Colonic mucosa (tissue), 4 donors: ENCODE results near the gene BNIP5. TPM values are rescaled to one million over a fixed set of nuclear protein-coding genes. Genes with fewer than 3 reads are reported as not detected.
A peak's percentile ranks its signal among the peaks of the same experiment; 100 is the strongest.

Experiments
- DNase-seq: peaks from one replicate; pipeline ENCODE4 v3.0.0-alpha.2; 2020
- H3K27ac ChIP-seq: fragments of 200-600 bp; one replicate; pipeline ENCODE4 v1.8.0; 2021
- H3K27me3 ChIP-seq: fragments of 200-600 bp; one replicate; pipeline ENCODE4 v1.8.0; 2021
- H3K36me3 ChIP-seq: fragments of 200-600 bp; one replicate; pipeline ENCODE4 v1.8.0; 2021
- H3K4me1 ChIP-seq: fragments of 200-600 bp; one replicate; pipeline ENCODE4 v1.8.0; 2021; ENCODE audit warnings: mild to moderate bottlenecking
- H3K4me3 ChIP-seq: fragments of 200-600 bp; one replicate; pipeline ENCODE4 v1.8.0; 2021
- H3K9ac ChIP-seq, 2 donors: one replicate each; pipeline ENCODE4 v1.7.0; 2013; ENCODE audit warnings: control low read depth in 2 of 2, low read depth in 2 of 2, low read length in 2 of 2
- H3K9me3 ChIP-seq: fragments of 200-600 bp; one replicate; pipeline ENCODE4 v1.8.0; 2021
- intact Hi-C: fragments of 100-400 bp; cut with DNase I; formaldehyde crosslinking; loops from one replicate; pipeline ENCODE4 v1.14.1; 2022
- total RNA-seq, 2 donors: library from RNA; stranded (reverse); fragmentation: NEBNext Ultra II Directional in 1 of 2; extraction: Animal tissue kit (Norgen Biotek cat#: 25700) in 1 of 2; gene quantifications; one replicate each; pipeline ENCODE4 v1.2.1, GENCODE V29; 2021
- TF ChIP-seq, protein P1 (sequence below): fragments of 200-600 bp; IDR thresholded peaks from one replicate; pipeline ENCODE4 v1.8.0; 2022; ENCODE audit warnings: antibody characterized with exemption, mild to moderate bottlenecking
- donor health status: healthy.
- donor health status: DM: no; HTN: no; CAD: no.
- donor health status: DM: no; HTN: no; CAD: no.

Gene BNIP5
- total RNA-seq, 2 donors from 2014 or later, result 4.7 to 7.8 TPM

DNA sequence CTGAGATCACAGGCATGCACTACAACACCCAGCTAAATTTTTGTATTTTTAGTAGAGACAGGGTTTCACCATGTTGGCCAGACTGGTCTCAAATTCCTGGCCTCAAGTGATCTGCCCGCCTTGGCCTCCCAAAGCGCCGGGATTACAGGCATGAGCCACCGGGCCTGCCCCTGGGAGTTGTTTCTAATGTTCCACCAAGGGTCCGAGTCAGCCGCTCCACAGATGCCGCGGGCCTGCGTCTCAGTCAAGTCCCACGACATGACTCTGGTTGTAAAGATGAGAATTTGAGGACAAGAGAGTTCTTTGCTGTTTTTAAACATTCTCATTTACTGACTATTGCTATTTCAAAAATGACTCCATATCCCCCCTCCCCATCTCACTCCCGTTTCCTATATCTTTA is 30.8 kb downstream of the BNIP5 start:
- H3K4me1 ChIP-seq, result no peaks in the 10 kb centered on the region
- no peak overlapping the region for H3K4me3 ChIP-seq
- intact Hi-C loops, result loop anchor here (10.0 kb wide), 1 partner anchor 181 kb away; no protein-coding TSS in a partner anchor
- H3K36me3 ChIP-seq, result no peaks in the 10 kb centered on the region
- no peak overlapping the region for H3K9ac ChIP-seq
- H3K9me3 ChIP-seq, result no peaks in the 10 kb centered on the region
- H3K27me3 ChIP-seq, result no peaks in the 10 kb centered on the region
- TF ChIP-seq, protein P1, sequence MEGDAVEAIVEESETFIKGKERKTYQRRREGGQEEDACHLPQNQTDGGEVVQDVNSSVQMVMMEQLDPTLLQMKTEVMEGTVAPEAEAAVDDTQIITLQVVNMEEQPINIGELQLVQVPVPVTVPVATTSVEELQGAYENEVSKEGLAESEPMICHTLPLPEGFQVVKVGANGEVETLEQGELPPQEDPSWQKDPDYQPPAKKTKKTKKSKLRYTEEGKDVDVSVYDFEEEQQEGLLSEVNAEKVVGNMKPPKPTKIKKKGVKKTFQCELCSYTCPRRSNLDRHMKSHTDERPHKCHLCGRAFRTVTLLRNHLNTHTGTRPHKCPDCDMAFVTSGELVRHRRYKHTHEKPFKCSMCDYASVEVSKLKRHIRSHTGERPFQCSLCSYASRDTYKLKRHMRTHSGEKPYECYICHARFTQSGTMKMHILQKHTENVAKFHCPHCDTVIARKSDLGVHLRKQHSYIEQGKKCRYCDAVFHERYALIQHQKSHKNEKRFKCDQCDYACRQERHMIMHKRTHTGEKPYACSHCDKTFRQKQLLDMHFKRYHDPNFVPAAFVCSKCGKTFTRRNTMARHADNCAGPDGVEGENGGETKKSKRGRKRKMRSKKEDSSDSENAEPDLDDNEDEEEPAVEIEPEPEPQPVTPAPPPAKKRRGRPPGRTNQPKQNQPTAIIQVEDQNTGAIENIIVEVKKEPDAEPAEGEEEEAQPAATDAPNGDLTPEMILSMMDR, result no peak
- DNase-seq, result no peak
- no peak overlapping the region for H3K27ac ChIP-seq

DNA sequence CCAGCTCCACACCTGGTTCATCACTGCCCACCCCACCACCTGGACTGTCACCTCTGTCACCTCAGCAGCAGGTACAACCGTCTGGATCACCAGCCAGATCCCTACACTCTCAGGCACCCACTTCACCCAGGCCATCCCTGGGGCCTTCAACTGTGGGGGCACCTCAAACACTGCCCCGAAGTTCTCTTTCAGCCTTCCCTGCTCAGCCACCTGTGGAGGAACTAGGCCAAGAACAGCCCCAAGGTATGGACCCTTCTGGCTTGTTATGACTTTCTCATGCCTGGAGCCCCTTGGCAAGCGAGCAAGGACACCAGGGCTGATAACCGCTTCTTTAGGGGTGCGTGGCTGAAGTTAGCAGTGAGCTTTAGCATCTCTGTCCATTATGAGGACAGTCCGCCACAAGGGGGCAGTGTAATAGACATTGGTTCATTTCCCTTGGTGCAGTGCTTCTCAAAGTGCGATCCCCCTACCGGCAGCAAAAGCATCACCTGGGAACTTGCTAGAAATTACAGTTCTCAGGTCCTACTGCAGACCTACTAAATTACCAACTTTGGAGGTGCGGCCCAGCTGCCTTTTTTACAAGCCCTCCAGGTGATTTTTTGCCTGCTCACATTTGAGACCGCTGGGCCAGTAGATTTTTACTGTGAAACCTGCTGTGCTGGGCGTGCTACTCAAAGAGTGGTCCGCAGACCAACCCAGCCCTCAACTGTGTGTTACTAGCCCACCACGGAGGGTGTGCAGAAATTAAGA is 34.3 kb downstream of the BNIP5 start:
- intact Hi-C loops, result loop anchor here (5.0 to 10.0 kb wide), 2 partner anchors 55 to 178 kb away; no protein-coding TSS in a partner anchor
- no peak overlapping the region for H3K27ac ChIP-seq
- no peaks in the 10 kb centered on the region for H3K4me1 ChIP-seq
- TF ChIP-seq, protein P1, result peak; percentile 94
- no peaks in the 10 kb centered on the region for H3K36me3 ChIP-seq
- no peaks in the 10 kb centered on the region for H3K9me3 ChIP-seq
- H3K4me3 ChIP-seq, result no peak overlapping the region
- no peaks in the 10 kb centered on the region for H3K27me3 ChIP-seq
- H3K9ac ChIP-seq, result no peak overlapping the region
- peak; percentile 96 for DNase-seq

DNA sequence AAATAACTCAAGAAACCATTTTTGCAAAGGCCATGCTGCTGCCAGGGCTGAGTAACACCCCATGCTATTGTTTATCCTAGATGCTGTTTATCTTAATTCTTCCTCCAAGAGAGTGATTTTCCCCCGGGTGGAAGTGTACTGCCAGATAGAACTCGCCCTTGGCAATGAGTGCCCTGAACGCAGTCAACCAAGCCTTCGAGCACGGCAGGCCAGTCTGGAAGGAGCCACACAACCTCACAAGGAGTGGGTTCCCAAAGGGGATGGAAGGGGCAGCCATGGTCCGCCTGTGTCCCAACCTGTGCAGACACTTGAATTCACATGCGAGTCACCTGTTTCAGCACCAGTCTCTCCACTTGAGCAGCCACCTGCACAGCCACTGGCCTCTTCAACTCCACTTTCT is 34.9 kb downstream of the BNIP5 start:
- intact Hi-C loops, result loop anchor here (5.0 to 10.0 kb wide), 2 partner anchors 56 to 177 kb away; no protein-coding TSS in a partner anchor
- H3K27me3 ChIP-seq, result no peaks in the 10 kb centered on the region
- no peak overlapping the region for H3K4me3 ChIP-seq
- no peaks in the 10 kb centered on the region for H3K9me3 ChIP-seq
- no peak overlapping the region for H3K27ac ChIP-seq
- no peaks in the 10 kb centered on the region for H3K36me3 ChIP-seq
- H3K9ac ChIP-seq, result no peak overlapping the region
- DNase-seq, result no peak
- TF ChIP-seq, protein P1, result no peak
- no peaks in the 10 kb centered on the region for H3K4me1 ChIP-seq

DNA sequence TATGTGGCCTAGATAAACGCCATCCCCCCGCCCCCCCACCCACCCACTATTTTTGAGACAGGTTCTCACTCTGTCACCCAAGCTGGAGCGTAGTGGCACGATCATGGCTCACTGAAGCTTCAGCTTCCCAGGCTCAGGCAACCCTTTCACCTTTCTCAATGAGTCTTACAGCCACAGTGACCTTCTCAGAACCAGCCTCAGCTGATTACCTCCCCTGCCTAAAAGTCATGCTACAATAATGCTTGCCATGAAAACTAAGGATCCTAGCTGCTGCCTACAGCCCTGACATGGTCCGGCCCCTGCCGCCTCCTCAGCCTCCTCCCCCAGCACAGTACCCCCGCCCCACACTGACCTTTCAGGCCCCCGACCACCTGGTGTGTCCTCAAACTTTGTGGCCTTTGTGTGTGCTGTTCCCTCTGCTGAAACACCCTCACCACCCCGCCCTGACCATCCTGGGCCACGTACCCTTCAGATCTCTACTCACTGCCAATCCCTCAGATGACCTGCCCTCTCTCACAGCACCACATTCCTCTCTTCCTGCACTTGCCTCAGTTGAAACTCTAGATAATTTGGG is 35.5 kb downstream of the BNIP5 start:
- no peaks in the 10 kb centered on the region for H3K36me3 ChIP-seq
- no peak for DNase-seq
- no peaks in the 10 kb centered on the region for H3K27me3 ChIP-seq
- no peak overlapping the region for H3K27ac ChIP-seq
- no peaks in the 10 kb centered on the region for H3K9me3 ChIP-seq
- intact Hi-C loops, result loop anchor here (5.0 to 10.0 kb wide), 2 partner anchors 56 to 176 kb away; no protein-coding TSS in a partner anchor
- H3K4me3 ChIP-seq, result no peak overlapping the region
- H3K9ac ChIP-seq, result no peak overlapping the region
- TF ChIP-seq, protein P1, result no peak
- H3K4me1 ChIP-seq, result no peaks in the 10 kb centered on the region

DNA sequence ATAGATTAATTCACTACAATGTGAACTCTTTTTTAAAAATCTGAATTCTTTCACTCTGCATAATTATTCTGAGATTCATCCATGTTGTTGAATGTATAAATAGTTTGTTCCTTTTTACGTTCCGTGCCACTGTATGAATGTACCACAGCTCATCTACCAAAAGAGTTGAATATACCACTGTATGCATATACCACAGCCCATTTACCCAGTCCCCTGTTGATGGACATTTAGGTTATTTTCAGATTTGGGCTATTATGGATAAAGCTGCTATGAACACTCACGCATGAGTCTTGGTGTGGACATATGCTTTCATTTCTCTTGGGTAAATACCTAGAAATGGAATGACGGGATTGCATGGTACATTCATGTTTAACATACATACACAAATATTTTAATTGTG is 38.7 kb downstream of the BNIP5 start:
- TF ChIP-seq, protein P1, result no peak
- Histone ChIP-seq H3K9me3 (no peaks in the 10 kb centered on the region), H3K27ac (no peak overlapping the region), H3K36me3 (no peaks in the 10 kb centered on the region), H3K4me3 (no peak overlapping the region), H3K27me3 (no peaks in the 10 kb centered on the region), H3K4me1 (no peaks in the 10 kb centered on the region), H3K9ac (no peak overlapping the region)
- no peak for DNase-seq
- intact Hi-C loops, result no loop called here
